Thoracic aorta (tissue), 2 donors: ENCODE data around the gene SDSL. TPM values are rescaled to one million over a fixed set of nuclear protein-coding genes. Genes with fewer than 3 reads are reported as not detected.

Experiments
- ATAC-seq: fragments of 150-250 bp; one replicate; pipeline ENCODE4 v1.8.0; 2017; ENCODE audit warnings: low read depth; ENCODE audit not compliant: insufficient number of reproducible peaks, low FRiP score
- DNase-seq: peaks from one replicate; pipeline ENCODE4 v3.0.0-alpha.2; 2020; ENCODE audit warnings: low spot score
- H3K27ac ChIP-seq, 2 donors: fragments of 200-600 bp; sonication (generic); 1 replicate in 1 of 2; 2 replicates in 1 of 2; pipeline ENCODE4 v1.5.1; 2016; ENCODE audit warnings: mild to moderate bottlenecking in 2 of 2, moderate library complexity in 2 of 2
- H3K27me3 ChIP-seq: fragments of 200-600 bp; sonication (generic); replicated peaks from 2 replicates; pipeline ENCODE4 v1.6.0; 2016; ENCODE audit warnings: mild to moderate bottlenecking; ENCODE audit not compliant: insufficient read depth
- H3K36me3 ChIP-seq: fragments of 200-600 bp; sonication (generic); one replicate; pipeline ENCODE4 v1.5.1; 2016
- H3K4me1 ChIP-seq, 2 donors: fragments of 200-600 bp; sonication (generic); 1 replicate in 1 of 2; 2 replicates in 1 of 2; pipeline versions ENCODE4 v1.5.1 to v1.6.0; 2016; ENCODE audit warnings: low read depth in 2 of 2, mild to moderate bottlenecking in 1 of 2; ENCODE audit not compliant: control insufficient read depth in 1 of 2
- H3K4me3 ChIP-seq: fragments of 200-600 bp; sonication (generic); 2 replicates; pipeline ENCODE4 v1.5.1; 2016; ENCODE audit warnings: mild to moderate bottlenecking
- H3K9me3 ChIP-seq: fragments of 200-600 bp; sonication (generic); 2 replicates; pipeline ENCODE4 v1.5.1; 2016
- total RNA-seq, 2 donors: library from RNA; depleted of rRNA; stranded (reverse); fragments of >200 nt; gene quantifications; one replicate each; pipeline versions ENCODE4 v1.1.0 to v1.2.3, GENCODE V29; 2016
- TF ChIP-seq, protein P1 (sequence below): fragments of 200-600 bp; sonication (generic); IDR thresholded peaks from one replicate; pipeline ENCODE4 v1.5.1; 2019; ENCODE audit warnings: antibody characterized with exemption

The SDSL gene
- total RNA-seq, 2 donors from 2014 or later = 3.5 to 9.0 TPM

DNA sequence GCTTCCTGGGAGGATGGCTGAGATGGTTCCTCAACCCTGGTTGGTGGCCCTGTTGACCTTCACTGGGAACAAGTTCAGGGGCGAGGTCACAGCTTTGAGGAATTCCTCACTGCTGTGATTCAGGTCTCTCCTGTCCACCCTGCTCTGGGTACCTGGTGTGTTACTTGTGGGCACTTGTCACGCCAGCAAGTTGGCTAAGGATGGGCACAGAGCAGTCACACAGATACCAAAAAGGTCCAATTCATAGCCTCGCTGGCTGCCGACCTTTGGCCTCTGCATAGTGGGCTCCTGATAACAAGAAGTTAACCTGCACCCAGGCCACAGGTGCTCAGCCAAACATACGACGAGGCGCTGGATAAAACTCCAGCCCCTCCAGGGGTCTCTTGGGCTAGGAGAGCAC lies 29.7 kb upstream of the SDSL start:
- Histone ChIP-seq H3K9me3 (no peaks in the 10 kb centered on the region), H3K4me1 (no peaks in the 10 kb centered on the region), H3K4me3 (no peak overlapping the region), H3K27me3 (no peaks in the 10 kb centered on the region), H3K36me3 (peaks cover 17% of the 10 kb centered on the region), H3K27ac (no peak overlapping the region)
- ATAC-seq (no peak), DNase-seq (no peak)
- TF ChIP-seq, protein P1, sequence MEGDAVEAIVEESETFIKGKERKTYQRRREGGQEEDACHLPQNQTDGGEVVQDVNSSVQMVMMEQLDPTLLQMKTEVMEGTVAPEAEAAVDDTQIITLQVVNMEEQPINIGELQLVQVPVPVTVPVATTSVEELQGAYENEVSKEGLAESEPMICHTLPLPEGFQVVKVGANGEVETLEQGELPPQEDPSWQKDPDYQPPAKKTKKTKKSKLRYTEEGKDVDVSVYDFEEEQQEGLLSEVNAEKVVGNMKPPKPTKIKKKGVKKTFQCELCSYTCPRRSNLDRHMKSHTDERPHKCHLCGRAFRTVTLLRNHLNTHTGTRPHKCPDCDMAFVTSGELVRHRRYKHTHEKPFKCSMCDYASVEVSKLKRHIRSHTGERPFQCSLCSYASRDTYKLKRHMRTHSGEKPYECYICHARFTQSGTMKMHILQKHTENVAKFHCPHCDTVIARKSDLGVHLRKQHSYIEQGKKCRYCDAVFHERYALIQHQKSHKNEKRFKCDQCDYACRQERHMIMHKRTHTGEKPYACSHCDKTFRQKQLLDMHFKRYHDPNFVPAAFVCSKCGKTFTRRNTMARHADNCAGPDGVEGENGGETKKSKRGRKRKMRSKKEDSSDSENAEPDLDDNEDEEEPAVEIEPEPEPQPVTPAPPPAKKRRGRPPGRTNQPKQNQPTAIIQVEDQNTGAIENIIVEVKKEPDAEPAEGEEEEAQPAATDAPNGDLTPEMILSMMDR = no peak

DNA sequence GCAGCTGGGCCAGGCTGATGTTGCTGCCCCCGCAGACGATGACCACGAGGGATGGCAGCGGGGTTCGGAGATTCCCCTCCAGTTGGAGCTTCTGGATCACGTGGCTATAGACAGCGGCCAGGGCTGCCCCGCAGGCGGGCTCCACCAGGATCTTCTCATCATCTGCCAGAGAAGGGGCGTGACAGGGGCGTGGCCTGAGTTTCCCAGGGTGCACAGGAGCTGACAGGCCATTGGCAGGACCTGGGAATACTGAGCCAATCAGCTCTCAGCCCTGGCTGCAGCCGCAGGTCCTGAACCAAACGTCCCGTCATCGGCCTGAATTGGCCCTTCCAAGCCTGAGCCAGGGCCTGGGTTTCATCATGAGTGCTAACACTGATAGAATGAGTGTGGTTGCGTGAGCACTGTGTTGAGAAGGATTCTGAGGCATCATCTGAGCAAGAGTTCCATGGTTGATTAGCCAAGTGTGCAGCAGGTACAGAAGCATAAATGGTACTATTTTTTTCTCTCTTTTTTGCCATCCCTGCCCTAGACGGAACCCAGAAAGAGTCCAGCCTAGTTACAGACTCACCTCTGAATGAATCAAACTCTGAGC lies 29.1 kb upstream of the SDSL start:
- Histone ChIP-seq H3K9me3 (no peaks in the 10 kb centered on the region), H3K4me3 (no peak overlapping the region), H3K4me1 (no peaks in the 10 kb centered on the region), H3K27ac (no peak overlapping the region), H3K27me3 (no peaks in the 10 kb centered on the region), H3K36me3 (peaks cover 12% of the 10 kb centered on the region)
- no peak for ATAC-seq
- TF ChIP-seq, protein P1 = no peak
- no peak for DNase-seq

DNA sequence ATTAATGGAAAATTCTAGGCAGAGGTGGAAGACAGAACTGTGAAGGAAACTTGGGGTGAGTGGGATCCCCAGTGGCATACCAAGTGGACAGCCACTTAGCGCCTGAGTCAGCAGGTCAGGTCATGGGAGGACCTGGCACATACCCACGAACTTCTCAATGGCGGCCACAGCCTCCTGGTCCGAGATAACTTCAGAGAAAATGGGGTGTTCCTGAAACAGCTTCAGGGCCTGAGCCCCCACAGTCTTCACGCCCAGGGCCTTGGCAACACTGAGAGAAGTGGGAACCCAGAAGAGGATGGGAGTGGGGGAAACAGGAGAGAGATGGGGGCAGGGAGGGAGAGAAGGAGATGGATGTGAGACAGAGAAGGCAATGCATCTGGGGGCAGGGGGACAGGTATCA lies 28.4 kb upstream of the SDSL start:
- Histone ChIP-seq H3K27ac (no peak overlapping the region), H3K36me3 (peaks cover 12% of the 10 kb centered on the region), H3K27me3 (no peaks in the 10 kb centered on the region), H3K4me3 (no peak overlapping the region), H3K9me3 (no peaks in the 10 kb centered on the region), H3K4me1 (no peaks in the 10 kb centered on the region)
- TF ChIP-seq, protein P1 = no peak
- ATAC-seq = no peak
- DNase-seq = no peak

DNA sequence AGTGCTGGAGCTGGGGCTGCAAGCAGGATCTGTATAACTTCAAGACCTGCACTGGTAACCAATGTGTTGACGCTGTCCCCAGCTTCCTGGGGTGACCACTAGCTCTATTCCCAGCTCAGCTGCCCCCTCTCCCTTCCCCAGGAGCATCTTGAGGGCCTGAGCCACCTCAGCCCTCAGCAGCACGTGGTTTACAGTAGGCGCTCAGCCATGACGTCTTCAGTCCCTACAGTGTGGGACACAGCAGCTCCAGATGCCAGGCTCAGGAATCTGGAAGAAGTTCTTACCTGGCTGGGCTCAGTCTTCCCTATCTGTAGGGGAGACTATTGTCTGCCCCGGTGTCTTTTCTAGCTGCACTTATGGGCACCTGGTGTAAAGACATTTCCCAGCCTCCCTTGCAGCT lies 27.1 kb upstream of the SDSL start:
- Histone ChIP-seq H3K9me3 (no peaks in the 10 kb centered on the region), H3K36me3 (peaks cover 8% of the 10 kb centered on the region), H3K27me3 (no peaks in the 10 kb centered on the region), H3K27ac (no peak overlapping the region), H3K4me1 (no peaks in the 10 kb centered on the region), H3K4me3 (no peak overlapping the region)
- ATAC-seq = no peak
- no peak for DNase-seq
- TF ChIP-seq, protein P1 = no peak

DNA sequence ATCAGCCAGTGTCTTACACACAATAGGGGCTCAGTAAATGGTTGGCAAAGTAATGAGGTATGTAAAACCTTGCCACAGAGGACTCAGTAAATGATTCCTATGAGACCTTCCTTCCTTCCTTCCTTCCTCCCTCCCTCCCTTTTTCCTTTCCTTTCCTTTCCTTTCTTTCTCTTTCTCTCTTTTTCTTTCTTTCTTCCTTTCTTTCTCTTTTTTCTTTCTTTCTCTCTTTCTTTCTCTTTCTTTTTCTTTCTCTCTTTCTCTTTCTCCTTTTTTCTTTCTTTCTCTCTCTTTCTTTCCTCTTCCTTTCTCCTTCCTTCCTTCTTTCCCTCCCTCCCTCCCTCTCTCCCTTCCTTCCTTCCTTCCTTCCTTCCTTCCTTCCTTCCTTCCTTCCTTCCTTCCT lies 26.0 kb upstream of the SDSL start:
- peaks cover 2% of the 10 kb centered on the region for H3K36me3 ChIP-seq
- H3K27me3 ChIP-seq = no peaks in the 10 kb centered on the region
- ATAC-seq (no peak), DNase-seq (no peak)
- TF ChIP-seq, protein P1 = no peak
- no peaks in the 10 kb centered on the region for H3K4me1 ChIP-seq
- no peak overlapping the region for H3K4me3 ChIP-seq
- H3K27ac ChIP-seq = no peak overlapping the region
- H3K9me3 ChIP-seq = no peaks in the 10 kb centered on the region
